DMS114 treated with DMSO at 0.1 percent for 48 hours (cell line): ENCODE data around the gene PER1.
"Not testable (repeated sequence)": the region's sequence is repeated elsewhere in the genome, so short reads cannot be mapped to it uniquely, and the experiment has no call there.

Source experiments
- DNase-seq: peaks from one replicate; lab custom pipeline; 2025; ENCODE audit not compliant: unreplicated experiment; lab: John Stamatoyannopoulos, UW

The PER1 gene

GRCh38 chr17:8152112-8152775 is at the start of gene PER1:
Gene PER1, minus strand, starts transcription at chr17:8152404. Its CDS starts 1,698 bp downstream, at chr17:8150706.
- peak; percentile 83 for DNase-seq

DNA sequence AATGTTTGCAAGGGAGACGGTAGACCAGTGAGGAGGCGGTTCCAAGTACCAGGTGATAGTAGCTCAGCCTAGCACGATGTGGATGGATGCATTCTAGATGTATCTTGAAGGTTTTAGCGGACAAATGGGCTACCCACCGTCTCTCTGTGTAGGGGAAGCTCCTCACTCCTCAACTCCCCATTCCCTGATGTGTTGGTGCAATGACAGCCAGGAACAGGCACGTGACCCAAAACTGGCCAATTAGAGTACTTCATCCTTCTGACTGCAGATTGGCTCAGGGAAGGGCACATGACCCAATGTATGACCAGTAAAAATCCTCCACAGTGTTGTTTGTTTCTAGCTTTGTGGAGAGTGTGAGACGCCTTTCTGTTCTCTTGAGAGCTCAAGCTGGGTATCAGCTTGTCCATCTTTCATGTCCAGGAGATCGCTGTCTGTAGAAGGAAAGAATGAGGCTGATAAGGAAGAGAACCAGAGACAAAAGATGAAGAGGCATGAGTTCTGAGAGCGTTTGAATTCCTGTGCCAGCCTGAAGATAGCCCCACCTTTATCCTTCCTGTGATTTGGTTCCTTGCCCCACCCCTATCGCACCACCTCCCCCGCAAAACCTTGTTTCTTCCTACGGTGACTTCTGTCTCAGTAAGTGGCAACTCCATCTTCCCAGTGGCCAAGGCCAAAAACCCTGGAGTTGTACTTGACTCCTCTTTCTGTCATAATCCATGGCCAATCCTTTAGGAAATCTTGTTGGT is 40.0 kb upstream of the PER1 start:
- no peak for DNase-seq

DNA sequence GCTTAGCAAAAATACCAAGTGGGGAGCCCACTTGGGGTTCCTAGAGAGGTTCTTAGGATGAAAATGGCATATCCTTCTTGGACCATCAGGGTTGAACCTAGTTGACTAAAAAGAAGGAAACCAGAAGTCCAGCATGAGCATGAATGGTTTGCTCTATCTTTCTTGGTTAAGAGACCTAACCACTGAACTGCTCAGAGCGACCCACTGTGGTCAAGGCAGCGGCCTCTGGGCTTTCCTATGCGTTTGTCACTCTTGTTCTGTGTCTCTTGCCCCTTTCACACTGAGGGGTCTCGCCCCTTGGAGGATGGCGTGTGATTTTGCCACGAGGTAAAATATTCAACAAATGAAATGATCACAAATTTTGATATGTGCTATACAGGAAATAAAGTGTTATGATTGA is 38.3 kb upstream of the PER1 start:
- no peak for DNase-seq

- peak; percentile 97 for DNase-seq
Observed at GRCh38 chr17:8189711-8190477, 37.7 kb upstream of the PER1 start, which contains the start of gene BORCS6. Gene BORCS6, minus strand, starts transcription at chr17:8190180. Its CDS starts 40 bp downstream, at chr17:8190140.

DNA sequence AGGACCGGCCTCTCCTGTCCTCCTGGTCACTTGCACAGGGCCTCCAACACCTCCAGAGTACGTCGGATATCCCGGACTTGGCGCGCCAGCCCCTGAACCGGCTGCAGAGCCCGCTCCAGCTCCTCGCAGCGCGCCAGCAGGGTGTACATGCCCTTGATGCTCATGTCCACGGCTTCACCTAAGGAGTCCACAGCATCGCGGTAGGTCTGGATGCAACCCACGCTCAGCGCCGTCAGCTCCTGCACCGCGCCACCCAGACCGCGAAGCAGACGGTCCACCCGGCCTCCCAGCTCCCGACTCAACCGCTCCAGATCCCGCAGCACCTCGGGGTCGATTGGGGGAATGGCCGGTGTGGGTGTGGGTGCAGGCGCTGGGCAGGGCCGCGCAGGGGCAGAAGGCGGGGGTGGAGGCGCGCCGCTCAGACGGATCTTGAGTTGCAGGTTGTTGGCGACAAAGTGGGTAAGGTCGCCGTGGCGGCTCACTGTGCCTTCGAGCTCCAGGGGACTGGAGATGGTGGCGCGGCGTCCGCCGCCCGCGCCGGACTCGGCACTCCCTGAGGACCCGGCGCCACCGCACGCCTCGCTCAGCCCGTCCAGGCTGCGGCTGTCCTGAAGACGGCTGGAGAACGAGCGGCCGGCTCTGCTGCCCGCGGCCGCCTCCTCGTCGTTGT is 37.0 kb upstream of the PER1 start:
- DNase-seq, result no peak

GRCh38 chr17:8188263-8188839 is 36.1 kb upstream of the PER1 start:
- DNase-seq, result no peak

DNA sequence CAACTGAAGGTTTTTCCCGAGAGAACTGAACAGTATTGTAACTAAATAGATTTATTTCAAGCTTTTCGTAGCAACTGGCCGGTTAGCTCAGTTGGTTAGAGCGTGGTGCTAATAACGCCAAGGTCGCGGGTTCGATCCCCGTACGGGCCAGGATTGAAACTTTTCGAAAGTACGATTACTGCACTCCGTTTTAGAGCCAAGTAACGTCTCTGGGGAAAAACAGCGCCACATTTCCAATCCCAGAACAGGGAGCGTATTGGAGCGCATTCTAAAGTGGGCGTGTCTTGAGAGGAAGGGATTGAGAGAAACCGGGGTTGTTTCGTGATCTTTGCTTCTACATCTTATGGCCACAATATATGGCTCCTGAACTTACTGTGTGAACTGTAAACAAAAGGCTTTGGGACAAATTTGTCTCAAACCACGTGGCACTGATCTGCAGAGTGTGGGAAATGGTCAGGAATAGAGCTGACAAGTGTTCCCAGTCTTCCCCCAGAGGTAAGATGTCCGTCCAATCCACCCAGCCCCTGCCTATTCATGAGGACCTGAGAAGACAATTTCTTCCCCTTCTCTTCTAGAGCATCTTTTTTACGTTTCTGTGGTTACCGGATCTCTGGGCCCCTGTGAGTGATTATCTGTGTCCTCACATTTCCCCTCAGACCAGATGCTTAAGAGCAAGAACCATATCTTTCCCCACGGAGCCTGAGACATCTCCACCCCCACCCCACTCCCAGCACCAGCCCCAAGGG is 35.5 kb upstream of the PER1 start:
- peak; percentile 98 for DNase-seq

- peak; percentile 94 for DNase-seq
Observed at GRCh38 chr17:8186787-8187516, 34.7 kb upstream of the PER1 start.

GRCh38 chr17:8186446-8186786 is 34.2 kb upstream of the PER1 start:
- DNase-seq, result no peak

DNA sequence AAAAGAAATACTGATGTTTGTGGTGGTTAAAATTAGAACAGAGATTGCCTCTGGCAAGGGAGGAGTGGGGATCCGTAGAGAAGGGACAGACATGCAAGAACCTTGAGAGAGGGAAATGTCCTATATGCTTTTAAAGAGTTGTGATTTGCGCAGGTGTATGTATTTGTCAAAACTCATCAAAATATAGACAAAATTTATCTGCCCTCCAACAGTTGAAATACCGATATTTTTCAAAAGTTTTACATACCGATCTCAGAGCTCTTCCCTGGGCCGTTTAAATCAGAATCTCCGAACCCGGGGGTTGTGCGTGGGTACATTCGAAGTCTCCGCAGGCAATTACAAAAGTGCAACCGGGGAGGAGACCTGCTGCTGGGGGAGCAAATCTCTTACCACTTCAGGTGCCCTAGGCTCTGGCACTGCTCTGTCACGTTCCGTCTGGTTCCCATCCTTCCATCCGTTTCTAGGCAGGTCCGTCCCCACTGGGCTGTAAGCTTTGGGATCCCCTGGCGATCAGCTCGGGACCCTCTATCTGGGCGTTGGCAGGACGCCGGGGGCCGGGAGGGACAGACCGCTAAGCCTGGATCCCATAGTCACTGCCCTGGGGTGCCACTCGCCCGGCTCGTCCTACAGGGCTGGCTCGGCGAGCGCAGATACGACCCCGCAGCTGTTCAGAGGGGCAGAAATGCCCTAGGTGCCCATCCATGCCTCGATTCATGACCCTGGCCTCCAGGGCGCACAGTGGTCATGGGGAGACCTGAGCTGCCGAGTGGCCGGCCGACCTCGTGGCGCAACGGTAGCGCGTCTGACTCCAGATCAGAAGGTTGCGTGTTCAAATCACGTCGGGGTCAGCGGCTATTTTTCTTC is 33.6 kb upstream of the PER1 start:
- DNase-seq, result peak; percentile 71

GRCh38 chr17:8176998-8177731 is 25.0 kb upstream of the PER1 start:
- no peak for DNase-seq

- DNase-seq, result peak; percentile 78
Observed at GRCh38 chr17:8176197-8176940, 24.2 kb upstream of the PER1 start, which contains the start of gene TMEM107. Gene TMEM107, minus strand, starts transcription at chr17:8176380. Its CDS starts 94 bp downstream, at chr17:8176286.

- DNase-seq, result peak; percentile 60
Observed at GRCh38 chr17:8175795-8176196, 23.6 kb upstream of the PER1 start.

DNA sequence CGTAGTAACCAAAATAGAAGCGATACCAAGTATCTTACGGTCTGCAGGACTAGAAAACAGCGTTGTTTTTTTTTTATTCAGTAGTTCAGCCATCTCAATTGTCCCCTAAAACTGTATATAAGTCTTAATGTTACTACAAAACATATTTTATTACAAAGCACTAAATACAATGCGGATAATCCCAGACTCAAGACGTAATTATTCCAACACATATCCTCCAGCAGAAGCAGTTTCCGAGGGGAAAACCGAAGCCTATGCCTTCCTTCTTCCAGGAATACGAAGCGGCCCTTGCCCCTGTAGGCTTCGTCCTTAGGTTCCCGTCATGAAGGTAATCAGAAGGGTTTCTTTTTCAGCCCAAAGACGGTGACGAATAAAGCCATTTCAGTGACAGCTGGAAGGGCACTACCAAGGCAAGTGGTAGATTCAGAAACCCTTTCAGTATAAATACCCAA is 21.7 kb upstream of the PER1 start:
- no peak for DNase-seq

GRCh38 chr17:8173056-8173870 is 21.1 kb upstream of the PER1 start:
- DNase-seq, result peak; percentile 94

- not testable (repeated sequence) for DNase-seq
Observed at GRCh38 chr17:8170186-8170585, 18.0 kb upstream of the PER1 start.
